Panc1 (cell line): ENCODE measurements around the gene TMEM45B. TPM values are rescaled to one million over a fixed set of nuclear protein-coding genes. Genes with fewer than 3 reads are reported as not detected.

Experiments used
- ATAC-seq: fragments of 200-7000 bp; cut with Tn5 transposase; 2 replicates; pipeline ENCODE4 v1.9.1; 2020; ENCODE audit warnings: mild to moderate bottlenecking, moderate library complexity
- BruUV-seq: library from RNA; stranded (reverse); fragments of 400-500 nt; replicated peaks from 2 replicates; lab custom pipeline; 2021; lab: Mats Ljungman, UMichigan
- CTCF ChIA-PET: fragments of 300-600 bp; sonication (Branson Sonifier 250); formaldehyde crosslinking; loops from one replicate; lab custom pipeline; 2022; ENCODE audit warnings: antibody characterized with exemption; lab: Charles Lee
- POLR2A ChIA-PET: fragments of 300-600 bp; sonication (Branson Sonifier 250); formaldehyde crosslinking; loops from one replicate; lab custom pipeline; 2022; ENCODE audit warnings: antibody characterized with exemption; lab: Charles Lee
- DNase-seq: peaks from one replicate; pipeline ENCODE4 v3.0.0-alpha.2; 2010; ENCODE audit warnings: low read depth, low spot score
- H3K27ac ChIP-seq: 2 replicates; pipeline ENCODE4 v1.5.1; 2011; ENCODE audit warnings: mild to moderate bottlenecking, low read length, inconsistent platforms
- H3K27me3 ChIP-seq: fragments of 200-500 bp; sonication (Bioruptor generic); 2 replicates; pipeline ENCODE4 v1.6.0; 2014; ENCODE audit warnings: low read length, inconsistent platforms; ENCODE audit not compliant: control insufficient read depth, insufficient read depth
- H3K36me3 ChIP-seq: fragments of 200-500 bp; sonication (Bioruptor generic); 2 replicates; pipeline ENCODE4 v1.5.1; 2014; ENCODE audit warnings: inconsistent platforms, mild to moderate bottlenecking, low read length, moderate library complexity; ENCODE audit not compliant: control insufficient read depth, insufficient read depth
- H3K4me1 ChIP-seq: 2 replicates; pipeline ENCODE4 v1.5.1; 2011; ENCODE audit warnings: inconsistent platforms, mild to moderate bottlenecking, low read length, moderate library complexity; ENCODE audit not compliant: control insufficient read depth, insufficient read depth
- H3K4me3 ChIP-seq, 2 experiments: 2 replicates each; pipeline ENCODE4 v1.5.1; 2011 to 2012; ENCODE audit warnings: low read depth in 2 of 2, low read length in 2 of 2, mild to moderate bottlenecking in 2 of 2, inconsistent platforms in 1 of 2, moderate library complexity in 1 of 2
- H3K9me3 ChIP-seq: fragments of 200-500 bp; sonication (Bioruptor generic); 2 replicates; pipeline ENCODE4 v1.5.1; 2014; ENCODE audit warnings: low read depth, mild to moderate bottlenecking, inconsistent platforms, low read length, moderate library complexity; ENCODE audit not compliant: control insufficient read depth, insufficient read depth
- POLR2AphosphoS5 ChIP-seq: IDR thresholded peaks from 2 replicates; pipeline ENCODE4 v1.6.1; 2012; ENCODE audit warnings: mild to moderate bottlenecking, low read depth, low read length, moderate library complexity
- SIN3A ChIP-seq: IDR thresholded peaks from 2 replicates; pipeline ENCODE4 v1.6.1; 2012; ENCODE audit warnings: low read depth, mild to moderate bottlenecking, low read length, moderate library complexity, borderline replicate concordance; ENCODE audit not compliant: insufficient read depth
- TCF7L2 ChIP-seq: IDR thresholded peaks from 2 replicates; pipeline ENCODE4 v1.6.1; 2011; ENCODE audit warnings: mild to moderate bottlenecking, low read depth, low read length, inconsistent platforms
- in situ Hi-C: cut with HindIII; loops from 2 replicates; pipeline ENCODE4 v1.10.0; 2016; ENCODE audit warnings: low sequenced_read_pairs, low pct_unique_long_range_greater_than_20kb
- intact Hi-C: fragments of 100-400 bp; cut with micrococcal nuclease; formaldehyde crosslinking; loops from one replicate; pipeline ENCODE4 v1.10.0; 2022; ENCODE audit not compliant: unreplicated experiment
- total RNA-seq: library from RNA; stranded (reverse); gene quantifications from one replicate; pipeline ENCODE4 v1.2.1, GENCODE V29; 2021; ENCODE audit not compliant: unreplicated experiment
- TF ChIP-seq, protein P1 (sequence below): fragments of 450-650 bp; IDR thresholded peaks from 2 replicates; pipeline ENCODE4 v1.5.1; 2017; ENCODE audit warnings: mild to moderate bottlenecking
- TF ChIP-seq, protein P2 (sequence below), 2 experiments: IDR thresholded peaks; 2 replicates each; pipeline ENCODE4 v1.6.1; 2011 to 2012; ENCODE audit warnings: low read depth in 2 of 2, control low read depth in 1 of 2, low read length in 1 of 2, mild to moderate bottlenecking in 1 of 2, moderate library complexity in 1 of 2; ENCODE audit not compliant: insufficient read depth in 1 of 2

Gene TMEM45B
- total RNA-seq, 1 experiment from 2014 or later, result 2.6 TPM

GRCh38 chr11:129854232-129854805 is 38.7 kb downstream of the TMEM45B start:
- Histone ChIP-seq H3K9me3 (no peaks in the 10 kb centered on the region), H3K27ac (peak overlapping the region; percentile 23; the same call in 1 of the 2 replicates), H3K36me3 (no peaks in the 10 kb centered on the region; the same call in 1 of the 2 replicates), H3K4me3 (no peak overlapping the region), H3K4me1 (peaks cover 7% of the 10 kb centered on the region; the same call in 1 of the 2 replicates), H3K27me3 (no peaks in the 10 kb centered on the region)
- in situ Hi-C loops, result no loop called here
- no peak for DNase-seq
- BruUV-seq, result no TSS peak
- intact Hi-C loops, result no loop called here
- TF ChIP-seq, protein P1, sequence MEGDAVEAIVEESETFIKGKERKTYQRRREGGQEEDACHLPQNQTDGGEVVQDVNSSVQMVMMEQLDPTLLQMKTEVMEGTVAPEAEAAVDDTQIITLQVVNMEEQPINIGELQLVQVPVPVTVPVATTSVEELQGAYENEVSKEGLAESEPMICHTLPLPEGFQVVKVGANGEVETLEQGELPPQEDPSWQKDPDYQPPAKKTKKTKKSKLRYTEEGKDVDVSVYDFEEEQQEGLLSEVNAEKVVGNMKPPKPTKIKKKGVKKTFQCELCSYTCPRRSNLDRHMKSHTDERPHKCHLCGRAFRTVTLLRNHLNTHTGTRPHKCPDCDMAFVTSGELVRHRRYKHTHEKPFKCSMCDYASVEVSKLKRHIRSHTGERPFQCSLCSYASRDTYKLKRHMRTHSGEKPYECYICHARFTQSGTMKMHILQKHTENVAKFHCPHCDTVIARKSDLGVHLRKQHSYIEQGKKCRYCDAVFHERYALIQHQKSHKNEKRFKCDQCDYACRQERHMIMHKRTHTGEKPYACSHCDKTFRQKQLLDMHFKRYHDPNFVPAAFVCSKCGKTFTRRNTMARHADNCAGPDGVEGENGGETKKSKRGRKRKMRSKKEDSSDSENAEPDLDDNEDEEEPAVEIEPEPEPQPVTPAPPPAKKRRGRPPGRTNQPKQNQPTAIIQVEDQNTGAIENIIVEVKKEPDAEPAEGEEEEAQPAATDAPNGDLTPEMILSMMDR, result no peak
- no peak for TF ChIP-seq POLR2AphosphoS5
- TF ChIP-seq SIN3A, result no peak
- TF ChIP-seq, protein P2, sequence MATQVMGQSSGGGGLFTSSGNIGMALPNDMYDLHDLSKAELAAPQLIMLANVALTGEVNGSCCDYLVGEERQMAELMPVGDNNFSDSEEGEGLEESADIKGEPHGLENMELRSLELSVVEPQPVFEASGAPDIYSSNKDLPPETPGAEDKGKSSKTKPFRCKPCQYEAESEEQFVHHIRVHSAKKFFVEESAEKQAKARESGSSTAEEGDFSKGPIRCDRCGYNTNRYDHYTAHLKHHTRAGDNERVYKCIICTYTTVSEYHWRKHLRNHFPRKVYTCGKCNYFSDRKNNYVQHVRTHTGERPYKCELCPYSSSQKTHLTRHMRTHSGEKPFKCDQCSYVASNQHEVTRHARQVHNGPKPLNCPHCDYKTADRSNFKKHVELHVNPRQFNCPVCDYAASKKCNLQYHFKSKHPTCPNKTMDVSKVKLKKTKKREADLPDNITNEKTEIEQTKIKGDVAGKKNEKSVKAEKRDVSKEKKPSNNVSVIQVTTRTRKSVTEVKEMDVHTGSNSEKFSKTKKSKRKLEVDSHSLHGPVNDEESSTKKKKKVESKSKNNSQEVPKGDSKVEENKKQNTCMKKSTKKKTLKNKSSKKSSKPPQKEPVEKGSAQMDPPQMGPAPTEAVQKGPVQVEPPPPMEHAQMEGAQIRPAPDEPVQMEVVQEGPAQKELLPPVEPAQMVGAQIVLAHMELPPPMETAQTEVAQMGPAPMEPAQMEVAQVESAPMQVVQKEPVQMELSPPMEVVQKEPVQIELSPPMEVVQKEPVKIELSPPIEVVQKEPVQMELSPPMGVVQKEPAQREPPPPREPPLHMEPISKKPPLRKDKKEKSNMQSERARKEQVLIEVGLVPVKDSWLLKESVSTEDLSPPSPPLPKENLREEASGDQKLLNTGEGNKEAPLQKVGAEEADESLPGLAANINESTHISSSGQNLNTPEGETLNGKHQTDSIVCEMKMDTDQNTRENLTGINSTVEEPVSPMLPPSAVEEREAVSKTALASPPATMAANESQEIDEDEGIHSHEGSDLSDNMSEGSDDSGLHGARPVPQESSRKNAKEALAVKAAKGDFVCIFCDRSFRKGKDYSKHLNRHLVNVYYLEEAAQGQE (IDR thresholded peaks at IDR 0.05; ENCODE audit: insufficient read depth in 1 of 2, low read depth in 2 of 2, low read length in 1 of 2), result no peak
- POLR2A ChIA-PET, result no interaction called here
- 0 out of 2 replicates have a peak, but pooled peaks have one; percentile 5 for ATAC-seq
- CTCF ChIA-PET, result no interaction called here

DNA sequence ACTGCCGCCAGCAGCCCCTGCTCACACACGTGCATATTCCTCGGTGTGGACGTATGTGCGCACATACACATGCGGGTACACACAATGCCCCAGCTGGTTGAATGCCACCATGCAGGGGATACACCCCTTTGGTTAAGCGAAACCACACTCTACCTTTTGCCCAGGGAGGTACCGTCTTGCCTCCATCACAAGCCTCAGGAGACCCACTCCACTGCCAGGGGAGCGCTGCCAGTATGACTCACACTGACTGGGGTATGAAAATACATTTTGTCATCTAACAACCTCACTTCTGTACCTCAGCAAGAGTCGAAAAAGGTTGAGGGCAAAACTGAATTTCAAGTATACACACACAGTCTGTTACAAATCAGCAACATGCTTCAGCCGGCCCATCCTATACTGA is 39.4 kb downstream of the TMEM45B start:
- H3K4me1 ChIP-seq, result peaks cover 7% of the 10 kb centered on the region; the same call in 1 of the 2 replicates
- no peak for DNase-seq
- no peaks in the 10 kb centered on the region for H3K27me3 ChIP-seq
- in situ Hi-C loops (no loop called here), intact Hi-C loops (no loop called here)
- TF ChIP-seq SIN3A (no peak), POLR2AphosphoS5 (no peak), TCF7L2 (no peak)
- TF ChIP-seq, protein P2 (IDR thresholded peaks at IDR 0.05; ENCODE audit: insufficient read depth in 1 of 2, low read depth in 2 of 2, low read length in 1 of 2), result no peak
- TF ChIP-seq, protein P1, result no peak
- H3K4me3 ChIP-seq, result no peak overlapping the region
- ChIA-PET POLR2A (no interaction called here), CTCF (no interaction called here)
- no peak for ATAC-seq
- H3K9me3 ChIP-seq, result no peaks in the 10 kb centered on the region
- BruUV-seq, result no TSS peak
- H3K27ac ChIP-seq, result no peak overlapping the region; the same call in 1 of the 2 replicates
- no peaks in the 10 kb centered on the region; the same call in 1 of the 2 replicates for H3K36me3 ChIP-seq
